NB4 (cell line): ENCODE data around the gene WIPF3.

ENCODE experiments used
- DNase-seq: peaks from one replicate; pipeline ENCODE4 v3.0.0; 2010; ENCODE audit warnings: low read depth
- H3K4me3 ChIP-seq: one replicate; pipeline ENCODE4 v1.5.1; 2011; ENCODE audit warnings: mild to moderate bottlenecking, low read depth, low read length, moderate library complexity
- CTCF ChIP-seq: IDR thresholded peaks from one replicate; pipeline ENCODE4 v1.5.1; 2012; ENCODE audit warnings: low read depth, low read length
- MAX ChIP-seq: IDR thresholded peaks from 2 replicates; pipeline ENCODE4 v1.6.1; 2011; ENCODE audit warnings: low read depth, low read length
- MYC ChIP-seq: IDR thresholded peaks from 2 replicates; pipeline ENCODE4 v1.6.1; 2011; ENCODE audit warnings: low read depth, low read length
- POLR2A ChIP-seq: IDR thresholded peaks from 2 replicates; pipeline ENCODE4 v1.6.1; 2011; ENCODE audit warnings: mild to moderate bottlenecking; ENCODE audit not compliant: insufficient read length; ENCODE audit errors: extremely low read depth

The WIPF3 gene

GRCh38 chr7:29894256-29894655 is 87.9 kb downstream of the WIPF3 start:
- H3K4me3 ChIP-seq, result no peak overlapping the region
- no peak for DNase-seq
- TF ChIP-seq MAX (no peak), MYC (no peak), CTCF (no peak)

DNA sequence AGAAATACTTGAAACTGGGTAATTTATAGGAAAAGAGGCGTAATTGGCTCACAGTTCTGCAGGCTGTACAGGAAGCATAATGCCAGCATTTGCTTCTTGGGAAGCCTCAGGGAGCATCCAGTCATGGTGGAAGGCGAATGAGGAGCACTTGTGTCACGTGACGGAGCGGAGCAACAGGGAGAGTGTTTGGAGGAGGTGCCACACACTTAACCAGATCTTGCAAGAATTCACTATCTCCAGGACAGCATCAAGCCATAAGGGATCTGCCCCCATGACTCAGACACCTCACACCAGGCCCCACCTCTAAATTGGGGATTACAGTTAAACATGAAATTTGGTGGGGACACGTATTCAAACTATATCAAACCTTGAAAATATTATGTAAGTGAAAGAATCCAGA is 89.3 kb downstream of the WIPF3 start:
- TF ChIP-seq POLR2A (no peak), CTCF (no peak), MAX (no peak), MYC (no peak)
- no peak overlapping the region for H3K4me3 ChIP-seq
- no peak for DNase-seq

DNA sequence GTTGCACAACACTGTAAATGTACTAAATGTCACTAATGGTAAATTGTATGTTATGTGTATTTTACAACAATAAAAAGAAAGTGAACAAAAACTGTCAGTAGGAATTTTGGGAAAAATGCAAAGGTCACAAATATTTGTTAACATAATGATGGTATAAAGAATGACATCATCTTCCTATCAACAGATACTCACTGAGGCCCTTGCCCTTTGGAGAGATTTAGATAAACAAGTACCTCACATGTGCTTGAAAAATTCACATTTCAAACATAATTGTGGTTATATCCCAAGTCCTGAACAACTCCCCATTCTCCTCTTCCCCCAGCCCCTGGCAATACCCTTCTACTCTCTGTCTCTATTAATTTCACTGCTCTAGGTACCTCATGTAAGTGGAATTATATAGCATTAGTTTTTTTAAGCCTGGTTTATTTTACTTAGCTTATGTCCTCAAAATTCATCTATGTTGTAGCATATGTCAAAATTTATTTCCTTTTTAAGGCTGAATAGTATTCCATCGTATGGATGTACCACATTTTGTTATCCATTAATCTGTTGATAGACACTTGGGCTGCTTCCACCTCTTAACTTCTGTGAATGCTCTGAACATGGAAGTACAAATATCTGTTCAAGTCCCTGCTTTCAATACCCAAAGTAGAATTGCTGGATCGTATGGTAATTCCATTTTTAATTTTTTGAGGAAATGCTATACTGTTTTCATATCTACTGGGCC is 90.5 kb downstream of the WIPF3 start:
- DNase-seq, result no peak
- TF ChIP-seq MAX (no peak), MYC (no peak), CTCF (no peak), POLR2A (no peak)
- H3K4me3 ChIP-seq, result no peak overlapping the region

DNA sequence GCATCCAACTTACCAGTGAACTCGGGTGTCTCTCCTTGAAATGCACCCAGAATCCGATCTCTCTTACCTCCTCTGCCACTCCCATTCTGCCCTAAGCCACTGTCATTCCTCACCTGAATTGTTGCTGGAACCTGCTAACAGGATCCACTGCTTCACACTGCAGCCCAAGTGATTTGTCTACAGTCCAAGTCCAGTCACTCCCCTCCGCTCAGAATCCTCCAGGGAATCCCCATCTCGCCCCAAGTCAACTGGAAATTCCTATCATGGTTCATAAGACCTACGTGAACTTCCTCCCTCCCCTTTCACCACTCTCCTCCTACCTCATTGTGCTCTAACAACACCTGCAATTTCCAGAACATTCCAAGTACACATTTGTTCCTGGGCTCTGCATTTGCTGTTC is 92.0 kb downstream of the WIPF3 start:
- no peak for DNase-seq
- TF ChIP-seq POLR2A, result no peak
- TF ChIP-seq MYC, result no peak
- TF ChIP-seq CTCF, result no peak
- no peak for TF ChIP-seq MAX
- no peak overlapping the region for H3K4me3 ChIP-seq

DNA sequence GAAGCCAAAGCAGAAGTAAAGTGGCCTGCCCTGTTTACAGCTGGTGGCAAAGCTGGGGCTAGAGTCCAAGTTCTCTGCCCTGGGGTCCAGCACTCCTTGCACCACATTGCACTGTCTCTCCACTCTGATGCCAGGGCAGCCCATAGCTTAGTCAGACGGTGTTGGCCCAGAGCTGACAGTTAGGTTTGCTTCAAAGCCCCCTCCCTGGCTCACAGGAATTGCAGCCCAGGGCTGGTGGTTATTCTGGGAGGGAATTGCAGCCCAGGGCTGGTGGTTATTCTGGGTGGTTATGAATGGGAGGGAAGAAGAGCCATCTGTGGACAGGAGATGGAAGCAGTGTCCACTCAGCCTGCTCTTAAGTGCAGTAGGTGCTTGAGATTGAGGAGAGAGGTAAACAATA is 94.4 kb downstream of the WIPF3 start:
- DNase-seq, result no peak
- TF ChIP-seq MAX, result no peak
- TF ChIP-seq MYC, result no peak
- no peak for TF ChIP-seq CTCF
- no peak for TF ChIP-seq POLR2A
- no peak overlapping the region for H3K4me3 ChIP-seq
